ENCODE measurements around the gene RSF1.

GRCh38 chr11:77669848-77670511, 150.5 kb downstream of the RSF1 start:
- no peak for TF ChIP-seq CTCF (IDR thresholded peaks at IDR 0.05)
- no peak for TF ChIP-seq POLR2A (IDR thresholded peaks at IDR 0.05)
